Left lung (tissue), 10 donors: ENCODE data around the gene CTSH. TPM values are rescaled to one million over a fixed set of nuclear protein-coding genes. Genes with fewer than 3 reads are reported as not detected.

Source experiments
- ATAC-seq: fragments of 200-7000 bp; cut with Tn5 transposase; one replicate; pipeline ENCODE4 v1.9.1; 2020; ENCODE audit warnings: moderate library complexity
- DNase-seq, 4 donors: peaks; one replicate each; pipeline ENCODE4 v3.0.0-alpha.2; 2013 to 2020
- H3K27ac ChIP-seq, 2 donors: fragments of 200-600 bp; sonication (generic) in 1 of 2; one replicate each; pipeline versions ENCODE4 v1.5.0 to v1.8.0; 2020 to 2021
- H3K27me3 ChIP-seq, 2 donors: fragments of 200-600 bp; sonication (generic) in 1 of 2; one replicate each; pipeline versions ENCODE4 v1.5.0 to v1.8.0; 2020 to 2021
- H3K36me3 ChIP-seq, 2 donors: fragments of 200-600 bp; sonication (generic) in 1 of 2; one replicate each; pipeline versions ENCODE4 v1.5.0 to v1.8.0; 2020 to 2021
- H3K4me1 ChIP-seq, 2 donors: fragments of 200-600 bp; one replicate each; pipeline ENCODE4 v1.8.0; 2021
- H3K4me3 ChIP-seq, 2 donors: fragments of 200-600 bp; sonication (generic) in 1 of 2; one replicate each; pipeline versions ENCODE4 v1.5.0 to v1.8.0; 2020 to 2021; ENCODE audit warnings: mild to moderate bottlenecking in 1 of 2
- H3K9me3 ChIP-seq, 2 donors: fragments of 200-600 bp; sonication (generic) in 1 of 2; one replicate each; pipeline versions ENCODE4 v1.5.0 to v1.8.0; 2020 to 2021
- intact Hi-C, 2 donors: fragments of 100-400 bp; cut with DNase I; formaldehyde crosslinking; loops; one replicate each; pipeline versions ENCODE4 v1.11.2 to v1.14.2; 2022
- polyA plus RNA-seq, 6 donors: library from polyadenylated mRNA; unstranded; fragments of 120-200 nt; gene quantifications; one replicate each; pipeline ENCODE4 v1.2.1, GENCODE V29; 2013; ENCODE audit not compliant: insufficient read length in 6 of 6
- total RNA-seq, 2 donors: library from RNA; stranded (reverse); fragmentation: NEBNext Ultra II Directional; extraction: Animal tissue kit (Norgen Biotek cat#: 25700); gene quantifications; one replicate each; pipeline ENCODE4 v1.2.1, GENCODE V29; 2021
- TF ChIP-seq, protein P1 (sequence below), 2 donors: fragments of 200-600 bp; sonication (generic) in 1 of 2; IDR thresholded peaks; one replicate each; pipeline versions ENCODE4 v1.5.0 to v1.8.0; 2021; ENCODE audit warnings: antibody characterized with exemption in 2 of 2
- donor health status: DM: no; HTN: yes; CAD: no.
- donor health status: DM: no; HTN: no; CAD: no.

CTSH gene
- total and polyA plus RNA-seq, 8 donors: 97.5 to 1,298 (median 234) TPM

DNA sequence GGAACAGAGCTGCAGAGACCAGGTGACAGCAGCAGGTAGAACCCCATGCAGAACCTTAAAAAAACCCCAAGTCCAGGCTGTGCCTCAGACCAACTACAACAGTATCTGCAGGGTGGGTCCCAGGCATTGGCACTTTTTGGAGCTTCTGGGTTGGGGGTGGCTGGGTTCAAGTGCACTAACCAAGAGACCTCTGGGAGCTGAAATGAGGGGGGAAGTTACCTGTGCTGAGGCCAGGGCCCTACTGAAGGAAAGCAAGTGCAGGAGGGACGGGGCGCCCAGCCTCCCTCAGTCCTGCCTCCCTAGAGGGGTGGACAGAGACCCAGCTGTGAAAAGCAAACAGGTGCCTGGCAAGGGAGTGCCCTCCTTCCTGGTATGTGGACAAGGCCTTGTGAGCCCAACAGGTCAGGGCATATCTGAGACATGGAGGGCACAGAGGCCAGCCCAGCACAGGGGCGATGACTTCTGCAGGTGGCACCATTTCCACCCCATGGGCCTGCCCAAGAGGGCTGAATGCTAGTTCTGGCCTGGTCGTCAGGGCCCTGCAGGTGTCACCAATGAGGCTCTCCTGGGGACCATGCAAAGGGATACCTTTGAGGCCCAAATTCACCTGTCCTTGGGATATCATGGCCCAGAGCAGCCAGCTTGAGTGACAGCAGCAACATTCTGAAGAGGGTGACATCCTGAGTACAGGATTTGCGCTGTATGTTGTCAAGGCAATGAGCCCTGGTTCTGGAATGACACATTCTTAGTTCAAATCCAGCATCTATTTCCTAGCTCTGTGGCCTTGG lies 18.7 kb downstream of the CTSH start:
- Histone ChIP-seq H3K36me3 (peaks cover 0 to 100% of the 10 kb centered on the region in 2 donors), H3K27ac (peak overlapping the region in 1 of 2 donors; percentile 28)
- DNase-seq: no peak

DNA sequence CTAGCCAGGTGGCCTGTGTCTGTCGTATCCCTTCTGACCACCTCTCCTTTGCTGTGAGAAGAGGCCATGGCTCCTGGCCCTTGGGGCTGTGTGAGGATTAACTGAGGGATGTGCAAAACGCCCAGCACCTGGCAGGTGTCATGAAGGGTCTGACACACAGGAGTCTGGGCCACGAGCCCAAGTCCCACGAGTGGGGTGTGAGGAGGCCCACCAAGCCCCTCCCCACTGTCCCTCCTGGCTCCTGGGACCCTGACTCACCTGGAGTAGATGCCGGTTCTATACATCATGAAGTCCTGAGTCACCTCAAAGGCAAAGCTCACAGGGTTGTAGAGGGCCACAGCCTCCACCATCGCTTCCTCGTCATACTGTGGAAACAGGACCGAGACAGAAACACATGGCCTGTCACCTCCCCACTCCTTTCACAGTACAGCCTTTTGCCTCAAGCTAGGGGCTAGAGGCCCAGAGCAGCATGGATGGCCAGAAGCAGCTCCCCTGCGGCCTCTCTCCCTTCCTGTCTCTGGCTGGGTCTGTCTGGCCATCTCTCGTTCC lies 19.7 kb downstream of the CTSH start:
- H3K36me3 ChIP-seq: peaks cover 0 to 100% of the 10 kb centered on the region in 2 donors
- H3K27ac ChIP-seq: no peak overlapping the region
- intact Hi-C loops: no loop called here

More for the DNA sequence above, 18.7 kb downstream of the CTSH start:
- TF ChIP-seq, protein P1, sequence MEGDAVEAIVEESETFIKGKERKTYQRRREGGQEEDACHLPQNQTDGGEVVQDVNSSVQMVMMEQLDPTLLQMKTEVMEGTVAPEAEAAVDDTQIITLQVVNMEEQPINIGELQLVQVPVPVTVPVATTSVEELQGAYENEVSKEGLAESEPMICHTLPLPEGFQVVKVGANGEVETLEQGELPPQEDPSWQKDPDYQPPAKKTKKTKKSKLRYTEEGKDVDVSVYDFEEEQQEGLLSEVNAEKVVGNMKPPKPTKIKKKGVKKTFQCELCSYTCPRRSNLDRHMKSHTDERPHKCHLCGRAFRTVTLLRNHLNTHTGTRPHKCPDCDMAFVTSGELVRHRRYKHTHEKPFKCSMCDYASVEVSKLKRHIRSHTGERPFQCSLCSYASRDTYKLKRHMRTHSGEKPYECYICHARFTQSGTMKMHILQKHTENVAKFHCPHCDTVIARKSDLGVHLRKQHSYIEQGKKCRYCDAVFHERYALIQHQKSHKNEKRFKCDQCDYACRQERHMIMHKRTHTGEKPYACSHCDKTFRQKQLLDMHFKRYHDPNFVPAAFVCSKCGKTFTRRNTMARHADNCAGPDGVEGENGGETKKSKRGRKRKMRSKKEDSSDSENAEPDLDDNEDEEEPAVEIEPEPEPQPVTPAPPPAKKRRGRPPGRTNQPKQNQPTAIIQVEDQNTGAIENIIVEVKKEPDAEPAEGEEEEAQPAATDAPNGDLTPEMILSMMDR (IDR thresholded peaks at IDR 0.05): no peak
- ATAC-seq: no peak
- Histone ChIP-seq H3K4me3 (no peak overlapping the region), H3K9me3 (no peaks in the 10 kb centered on the region), H3K27me3 (no peaks in the 10 kb centered on the region), H3K4me1 (peaks cover 0 to 27% of the 10 kb centered on the region in 2 donors)
- intact Hi-C loops: no loop called here

DNA sequence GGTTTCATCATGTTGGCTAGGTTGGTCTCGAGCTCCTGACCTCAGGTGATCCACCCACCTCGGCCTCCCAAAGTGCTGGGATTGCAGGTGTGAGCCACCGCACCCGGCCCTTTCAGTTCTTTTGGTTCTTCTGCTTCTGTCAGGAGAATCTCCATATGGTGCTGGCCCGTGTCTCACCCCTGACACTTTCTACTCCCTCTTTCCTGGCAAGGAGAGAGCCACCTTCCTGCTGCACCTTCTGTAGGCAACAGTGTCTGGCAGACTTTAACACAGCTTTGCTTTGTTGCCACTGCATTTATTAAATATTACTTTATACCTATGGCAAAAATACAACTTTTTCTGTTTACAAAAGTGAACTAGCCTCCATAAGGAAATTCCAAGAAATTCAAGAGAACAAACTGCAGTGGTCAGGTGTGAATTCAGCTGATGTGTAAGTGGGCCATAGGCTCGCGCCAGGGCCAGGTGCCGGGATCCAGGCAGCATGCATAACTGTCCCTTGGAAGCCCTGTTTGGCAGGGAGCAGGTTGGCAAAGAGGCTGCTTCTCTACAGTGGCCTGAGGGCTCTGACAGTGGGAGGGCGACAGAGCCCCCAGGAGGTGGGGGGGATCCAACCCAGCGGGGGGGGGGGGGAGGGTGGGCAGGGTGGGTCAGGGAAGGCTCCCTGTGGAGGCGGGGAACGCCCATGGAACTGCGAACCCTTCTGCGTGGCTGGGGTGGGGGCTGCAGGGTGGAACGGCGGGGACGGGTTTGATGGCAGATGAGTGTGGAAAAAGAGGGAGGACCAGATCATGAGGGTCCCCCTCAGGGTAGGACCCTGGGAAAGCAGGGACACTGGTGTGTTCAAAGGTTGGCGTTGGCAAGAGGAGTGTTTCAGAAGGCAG lies 21.1 kb downstream of the CTSH start:
- no peak overlapping the region for H3K27ac ChIP-seq
- TF ChIP-seq, protein P1 (IDR thresholded peaks at IDR 0.05): no peak
- no peak for ATAC-seq
- H3K9me3 ChIP-seq: no peaks in the 10 kb centered on the region
- no peaks in the 10 kb centered on the region for H3K27me3 ChIP-seq
- H3K4me3 ChIP-seq: no peak overlapping the region
- H3K36me3 ChIP-seq: peaks cover 0 to 100% of the 10 kb centered on the region in 2 donors
- intact Hi-C loops: no loop called here
- no peak for DNase-seq
- H3K4me1 ChIP-seq: peaks cover 0 to 27% of the 10 kb centered on the region in 2 donors

More for the DNA sequence above, 19.7 kb downstream of the CTSH start:
- TF ChIP-seq, protein P1 (IDR thresholded peaks at IDR 0.05): no peak
- Histone ChIP-seq H3K4me1 (peaks cover 0 to 27% of the 10 kb centered on the region in 2 donors), H3K27me3 (no peaks in the 10 kb centered on the region), H3K4me3 (no peak overlapping the region), H3K9me3 (no peaks in the 10 kb centered on the region)
- no peak for DNase-seq
- no peak for ATAC-seq

DNA sequence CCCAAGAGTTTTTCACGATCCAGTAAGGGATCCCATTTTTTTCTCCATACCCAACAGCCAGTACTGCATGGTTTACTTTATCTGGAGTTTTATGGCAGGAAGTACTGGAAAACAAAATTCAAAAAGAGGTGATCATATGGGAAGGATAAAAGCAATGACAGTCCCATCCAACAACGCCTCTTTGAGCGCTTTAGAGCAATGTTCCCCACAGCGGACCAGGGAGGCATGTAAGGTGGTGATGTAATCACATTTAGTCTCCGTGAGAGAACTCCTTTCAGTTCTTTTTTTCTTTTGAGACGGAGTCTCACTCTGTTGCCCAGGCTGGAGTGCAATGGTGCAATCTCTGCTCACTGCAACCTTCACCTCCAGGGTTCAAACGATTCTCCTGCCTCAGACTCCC lies 21.8 kb downstream of the CTSH start:
- no peak for ATAC-seq
- H3K27me3 ChIP-seq: no peaks in the 10 kb centered on the region
- peaks cover 0 to 27% of the 10 kb centered on the region in 2 donors for H3K4me1 ChIP-seq
- no peaks in the 10 kb centered on the region for H3K9me3 ChIP-seq
- TF ChIP-seq, protein P1 (IDR thresholded peaks at IDR 0.05): no peak
- H3K27ac ChIP-seq: no peak overlapping the region
- H3K36me3 ChIP-seq: peaks cover 0 to 99% of the 10 kb centered on the region in 2 donors
- no peak for DNase-seq
- intact Hi-C loops: no loop called here
- no peak overlapping the region for H3K4me3 ChIP-seq
